IMR-90 (cell line): ENCODE data around the gene SEBOX. TPM values are rescaled to one million over a fixed set of nuclear protein-coding genes. Genes with fewer than 3 reads are reported as not detected.

Experiments
- ATAC-seq: fragments of 200-7000 bp; cut with Tn5 transposase; 2 replicates; pipeline ENCODE4 v1.9.1; 2020; ENCODE audit warnings: low read depth, mild to moderate bottlenecking, moderate library complexity
- BruUV-seq: library from RNA; stranded (reverse); fragments of 400-500 nt; replicated peaks from 2 replicates; lab custom pipeline; 2021; lab: Mats Ljungman, UMichigan
- CTCF ChIA-PET: fragments of 300-600 bp; formaldehyde crosslinking; extraction: SDS; loops from one replicate; lab custom pipeline; 2021; ENCODE audit warnings: antibody characterized with exemption; lab: Yijun Ruan, JAX
- POLR2A ChIA-PET: fragments of 300-600 bp; sonication (Branson Sonifier 250); formaldehyde crosslinking; loops from one replicate; lab custom pipeline; 2022; ENCODE audit warnings: antibody characterized with exemption; ENCODE audit not compliant: unreplicated experiment; lab: Charles Lee
- DNase-seq: peaks from one replicate; pipeline ENCODE4 v3.0.0; 2013
- H2AFZ ChIP-seq: replicated peaks from 2 replicates; pipeline ENCODE3; 2013; ENCODE audit warnings: low read length, mild to moderate bottlenecking; ENCODE audit not compliant: poor library complexity
- H2AK5ac ChIP-seq: 2 replicates; pipeline ENCODE4 v1.6.1; 2013; ENCODE audit warnings: low read depth, low read length, inconsistent platforms
- H2AK9ac ChIP-seq: replicated peaks from 2 replicates; pipeline ENCODE3; 2013; ENCODE audit warnings: mild to moderate bottlenecking, low read depth, low read length, moderate library complexity; ENCODE audit not compliant: poor library complexity
- H2BK120ac ChIP-seq: 2 replicates; pipeline ENCODE4 v1.6.1; 2013; ENCODE audit warnings: low read depth, low read length, inconsistent platforms
- H2BK15ac ChIP-seq: 3 replicates; pipeline ENCODE4 v1.6.1; 2013; ENCODE audit warnings: low read depth, low read length, inconsistent platforms
- H2BK20ac ChIP-seq: 2 replicates; pipeline ENCODE4 v1.6.1; 2013; ENCODE audit warnings: low read depth, mild to moderate bottlenecking, inconsistent platforms, low read length, moderate library complexity
- H2BK5ac ChIP-seq: 2 replicates; pipeline ENCODE4 v1.6.1; 2013; ENCODE audit warnings: mild to moderate bottlenecking, low read depth, low read length, inconsistent platforms; ENCODE audit not compliant: poor library complexity, severe bottlenecking
- H3K14ac ChIP-seq: replicated peaks from 2 replicates; pipeline ENCODE4 v1.6.1; 2013; ENCODE audit warnings: low read depth, low read length, inconsistent platforms
- H3K18ac ChIP-seq: 2 replicates; pipeline ENCODE4 v1.6.1; 2013; ENCODE audit warnings: low read depth, low read length, control low read depth
- H3K23ac ChIP-seq: 2 replicates; pipeline ENCODE4 v1.6.1; 2013; ENCODE audit warnings: low read depth, low read length, inconsistent platforms
- H3K27ac ChIP-seq: 2 replicates; pipeline ENCODE4 v1.5.1; 2013; ENCODE audit warnings: mild to moderate bottlenecking, control low read depth, low read length; ENCODE audit not compliant: insufficient read depth
- H3K27me3 ChIP-seq: 2 replicates; pipeline ENCODE4 v1.6.1; 2013; ENCODE audit warnings: low read length; ENCODE audit not compliant: control insufficient read depth, insufficient read depth
- H3K36me3 ChIP-seq: 2 replicates; pipeline ENCODE4 v1.6.1; 2013; ENCODE audit warnings: low read length, mixed read lengths; ENCODE audit not compliant: control insufficient read depth, insufficient read depth
- H3K4ac ChIP-seq: 2 replicates; pipeline ENCODE4 v1.6.1; 2013; ENCODE audit warnings: low read depth, low read length, inconsistent platforms
- H3K4me1 ChIP-seq: 2 replicates; pipeline ENCODE4 v1.6.1; 2013; ENCODE audit warnings: low read length, mixed read lengths; ENCODE audit not compliant: control insufficient read depth, insufficient read depth
- H3K4me2 ChIP-seq: 2 replicates; pipeline ENCODE4 v1.6.1; 2013; ENCODE audit warnings: low read depth, mild to moderate bottlenecking, control low read depth, low read length, moderate library complexity
- H3K4me3 ChIP-seq: 2 replicates; pipeline ENCODE4 v1.5.1; 2013; ENCODE audit warnings: low read depth, mild to moderate bottlenecking, control low read depth, low read length, moderate library complexity; ENCODE audit not compliant: insufficient read depth
- H3K56ac ChIP-seq: 2 replicates; pipeline ENCODE4 v1.6.1; 2013; ENCODE audit warnings: low read length, inconsistent platforms; ENCODE audit not compliant: insufficient read depth; ENCODE audit errors: extremely low read depth
- H3K79me1 ChIP-seq, 2 experiments: 2 replicates each; pipeline ENCODE4 v1.6.1; 2013; ENCODE audit warnings: low read length in 2 of 2, inconsistent platforms in 1 of 2, low read depth in 1 of 2
- H3K9ac ChIP-seq: 2 replicates; pipeline ENCODE4 v1.6.1; 2013; ENCODE audit warnings: low read depth, low read length, control low read depth
- H3K9me1 ChIP-seq: 2 replicates; pipeline ENCODE4 v1.6.1; 2013; ENCODE audit warnings: low read length, inconsistent platforms; ENCODE audit not compliant: insufficient read depth
- H3K9me3 ChIP-seq: 2 replicates; pipeline ENCODE4 v1.6.1; 2013; ENCODE audit warnings: low read length; ENCODE audit not compliant: control insufficient read depth, insufficient read depth
- H4K20me1 ChIP-seq: 2 replicates; pipeline ENCODE4 v1.6.1; 2013; ENCODE audit warnings: low read length, inconsistent platforms; ENCODE audit not compliant: insufficient read depth
- H4K5ac ChIP-seq: 2 replicates; pipeline ENCODE4 v1.6.1; 2013; ENCODE audit warnings: mild to moderate bottlenecking, low read depth, low read length, control low read depth
- H4K8ac ChIP-seq, 2 experiments: 2 replicates each; pipeline ENCODE4 v1.6.1; 2013; ENCODE audit warnings: low read depth in 2 of 2, low read length in 2 of 2, control low read depth in 1 of 2, inconsistent platforms in 1 of 2
- H4K91ac ChIP-seq: 2 replicates; pipeline ENCODE4 v1.6.1; 2013; ENCODE audit warnings: low read depth, low read length, inconsistent platforms; ENCODE audit not compliant: insufficient read depth
- BHLHE40 ChIP-seq: fragments of 150-350 bp; IDR thresholded peaks from 2 replicates; pipeline ENCODE4 v1.6.1; 2016; ENCODE audit warnings: mild to moderate bottlenecking, low read depth, low read length
- CTCF ChIP-seq: conservative IDR thresholded peaks from 2 replicates; pipeline ENCODE4 v1.5.1; 2012; ENCODE audit warnings: mild to moderate bottlenecking, low read depth, low read length, improper control_type of control experiment
- FOS ChIP-seq: fragments of 150-350 bp; IDR thresholded peaks from 2 replicates; pipeline ENCODE4 v1.6.1; 2016; ENCODE audit warnings: low read depth, low read length
- MAZ ChIP-seq: IDR thresholded peaks from 2 replicates; pipeline ENCODE4 v1.6.1; 2012; ENCODE audit warnings: low read depth, mild to moderate bottlenecking, low read length, improper control_type of control experiment, moderate library complexity, borderline replicate concordance
- NFE2L2 ChIP-seq: fragments of 150-350 bp; IDR thresholded peaks from 2 replicates; pipeline ENCODE4 v1.6.1; 2016; ENCODE audit warnings: low read depth, mild to moderate bottlenecking, low read length
- RCOR1 ChIP-seq: IDR thresholded peaks from 2 replicates; pipeline ENCODE4 v1.6.1; 2012; ENCODE audit warnings: mild to moderate bottlenecking, low read length, improper control_type of control experiment; ENCODE audit not compliant: insufficient replicate concordance
- SMC3 ChIP-seq: fragments of 150-350 bp; IDR thresholded peaks from 2 replicates; pipeline ENCODE4 v1.6.1; 2016; ENCODE audit warnings: low read depth, mild to moderate bottlenecking, antibody characterized with exemption, low read length, moderate library complexity
- USF2 ChIP-seq: fragments of 150-350 bp; IDR thresholded peaks from 2 replicates; pipeline ENCODE4 v1.6.1; 2017; ENCODE audit warnings: mild to moderate bottlenecking, antibody characterized with exemption, low read length, low read depth
- WGBS, 2 experiments: methylation state at CpG; one replicate each; pipeline versions ENCODE4 v1.1.5 to v1.1.7; 2013; ENCODE audit warnings: missing lambda C conversion rate in 2 of 2; ENCODE audit not compliant: insufficient read length in 1 of 2; ENCODE audit errors: extremely low coverage in 2 of 2; 5-methylcytosine and 5-hydroxymethylcytosine counted together
- dilution Hi-C: fragments of 300-500 bp; cut with HindIII; formaldehyde crosslinking; loops from one replicate; pipeline ENCODE4 v1.14.3; 2018; ENCODE audit warnings: low sequenced_read_pairs; ENCODE audit not compliant: unreplicated experiment
- in situ Hi-C: fragments of 300-500 bp; cut with MboI; formaldehyde crosslinking; loops from 3 replicates; pipeline ENCODE4 v1.14.3; 2019; ENCODE audit warnings: low sequenced_read_pairs, inconsistent platforms, mixed read lengths
- intact Hi-C: fragments of 100-400 bp; cut with micrococcal nuclease; formaldehyde crosslinking; loops from 2 replicates; pipeline ENCODE4 v1.10.0; 2022
- polyA plus RNA-seq, 3 experiments: library from polyadenylated mRNA; depleted of rRNA; stranded (reverse); fragments of >200 nt; gene quantifications; 2 replicates each; pipeline ENCODE4 v1.2.3, GENCODE V29; 2012; ENCODE audit warnings: low replicate concordance in 1 of 3
- total RNA-seq: library from RNA; depleted of rRNA; stranded (reverse); fragments of >200 nt; gene quantifications from 2 replicates; pipeline ENCODE4 v1.2.3, GENCODE V29; 2012

Gene SEBOX
- total and polyA plus RNA-seq, 2 of the 4 experiments (the other 2 are of a cell fraction) = not detected

GRCh38 chr17:28371245-28372202 is 6.5 kb upstream of the SEBOX start, which contains the start of gene SARM1:
SARM1 (plus strand) TSS chr17:28371694; CDS start chr17:28372033, 339 bp downstream.
- Histone ChIP-seq H3K23ac (peak within 1 kb of the TSS; percentile 70), H4K5ac (peak within 1 kb of the TSS; percentile 40), H3K9me1 (peaks cover 35% of the 10 kb centered on the region), H3K56ac (peak within 1 kb of the TSS; percentile 52), H4K20me1 (peaks cover 31% of the 10 kb centered on the region), H3K4ac (peak within 1 kb of the TSS; percentile 92), H2BK15ac (peak within 1 kb of the TSS; percentile 16; the same call in 1 of the 3 replicates), H3K18ac (no peak within 1 kb of the TSS; the same call in 1 of the 2 replicates), H2AK5ac (peak within 1 kb of the TSS; percentile 29), H3K27ac (peak within 1 kb of the TSS; percentile 93), H3K36me3 (no peaks in the 10 kb centered on the region), H2BK5ac (no peak within 1 kb of the TSS), H3K14ac (peak within 1 kb of the TSS; percentile 91), H3K9me3 (no peaks in the 10 kb centered on the region), H2AK9ac (peak within 1 kb of the TSS; percentile 33), H2BK120ac (peak within 1 kb of the TSS; percentile 62), H3K27me3 (no peaks in the 10 kb centered on the region), H3K79me1 (peaks cover 5 to 27% of the 10 kb centered on the region in 2 experiments; a peak in 3 of 4 replicates), H4K8ac (peak within 1 kb of the TSS; percentile 83 to 97), H3K4me2 (peak within 1 kb of the TSS; percentile 84), H4K91ac (peak within 1 kb of the TSS; percentile 79), H3K4me1 (peaks cover 14% of the 10 kb centered on the region; the same call in 1 of the 2 replicates), H3K9ac (peak within 1 kb of the TSS; percentile 43), H3K4me3 (peak within 1 kb of the TSS; percentile 54), H2AFZ (peak within 1 kb of the TSS; percentile 93), H2BK20ac (peak within 1 kb of the TSS; percentile 73)
- peak; percentile 83 for ATAC-seq
- in situ Hi-C loops (no loop called here), dilution Hi-C loops (no loop called here), intact Hi-C loops (no loop called here)
- POLR2A ChIA-PET = no interaction called here
- WGBS, 2 experiments = 1% methylated on average over 28 of the region's 80 CpGs; no CpG with 5 or more reads in 1 of the 2 experiments
- CTCF ChIA-PET = no interaction called here
- no TSS peak for BruUV-seq
- peak; percentile 85 for DNase-seq
- TF ChIP-seq FOS (no peak), BHLHE40 (peak; percentile 26; the same call in 1 of the 2 replicates), CTCF (no peak), MAZ (peak; percentile 91; the same call in 1 of the 2 replicates), NFE2L2 (no peak), RCOR1 (no peak), SMC3 (no peak), USF2 (peak; percentile 96)
